OCI-LY1 (cell line): ENCODE measurements around the gene SSH2.

ENCODE experiments used
- H2AFZ ChIP-seq: fragments of 200-600 bp; sonication (generic), shearing (Covaris generic); 2 replicates; pipeline ENCODE4 v1.6.0; 2014; ENCODE audit warnings: antibody characterized with exemption, mild to moderate bottlenecking, low read length
- H3F3A ChIP-seq: fragments of 200-600 bp; sonication (generic), shearing (Covaris generic); 2 replicates; pipeline ENCODE4 v1.6.0; 2014; ENCODE audit warnings: mild to moderate bottlenecking, antibody characterized with exemption, low read length, moderate library complexity; ENCODE audit not compliant: insufficient read depth
- H3K27ac ChIP-seq: fragments of 200-600 bp; sonication (generic); 2 replicates; pipeline ENCODE4 v1.5.1; 2014; ENCODE audit warnings: low read length, mixed run types, mild to moderate bottlenecking, low read depth; ENCODE audit not compliant: poor library complexity, severe bottlenecking
- H3K27me3 ChIP-seq: fragments of 200-600 bp; sonication (generic); 2 replicates; pipeline ENCODE4 v1.6.0; 2014; ENCODE audit warnings: antibody characterized with exemption, mild to moderate bottlenecking, low read length, moderate library complexity; ENCODE audit not compliant: insufficient read depth
- H3K36me3 ChIP-seq: fragments of 200-600 bp; sonication (generic); 2 replicates; pipeline ENCODE4 v1.6.1; 2014; ENCODE audit warnings: mild to moderate bottlenecking, antibody characterized with exemption, low read length, moderate library complexity, mixed read lengths; ENCODE audit not compliant: insufficient read depth
- H3K4me1 ChIP-seq: fragments of 200-600 bp; sonication (generic); 2 replicates; pipeline ENCODE4 v1.5.1; 2014; ENCODE audit warnings: mild to moderate bottlenecking, low read length, moderate library complexity; ENCODE audit not compliant: insufficient read depth, severe bottlenecking
- H3K4me2 ChIP-seq: fragments of 200-600 bp; sonication (generic), shearing (Covaris generic); 2 replicates; pipeline ENCODE4 v1.6.1; 2014; ENCODE audit warnings: low read length
- H3K4me3 ChIP-seq: fragments of 200-600 bp; sonication (generic); 2 replicates; pipeline ENCODE4 v1.5.1; 2014; ENCODE audit warnings: low read length, low read depth, mild to moderate bottlenecking, mixed read lengths; ENCODE audit not compliant: poor library complexity, severe bottlenecking
- H3K79me2 ChIP-seq: fragments of 200-600 bp; shearing (Covaris generic); 2 replicates; pipeline ENCODE4 v1.6.1; 2016; ENCODE audit warnings: mixed run types, low read length, mixed read lengths; ENCODE audit not compliant: insufficient read depth
- H3K9ac ChIP-seq: fragments of 200-600 bp; sonication (generic), shearing (Covaris generic); 2 replicates; pipeline ENCODE4 v1.6.1; 2014; ENCODE audit warnings: mild to moderate bottlenecking, low read length, mixed read lengths
- H3K9me2 ChIP-seq: fragments of 200-600 bp; sonication (generic), shearing (Covaris generic); 2 replicates; pipeline ENCODE4 v1.6.1; 2014; ENCODE audit warnings: low read depth, mild to moderate bottlenecking, low read length, mixed read lengths
- H3K9me3 ChIP-seq: fragments of 200-600 bp; shearing (Covaris generic); 2 replicates; pipeline ENCODE4 v1.6.1; 2014; ENCODE audit warnings: low read length, mixed read lengths
- H4K20me1 ChIP-seq: fragments of 200-600 bp; sonication (generic), shearing (Covaris generic); 2 replicates; pipeline ENCODE4 v1.6.0; 2016; ENCODE audit warnings: mild to moderate bottlenecking, low read length; ENCODE audit not compliant: insufficient read depth
- CTCF ChIP-seq: fragments of 200-600 bp; sonication (generic), shearing (Covaris generic); IDR thresholded peaks from 2 replicates; pipeline ENCODE4 v1.5.1; 2017; ENCODE audit warnings: mild to moderate bottlenecking, antibody characterized with exemption, low read length, moderate library complexity, mixed read lengths
- EZH2 ChIP-seq: fragments of 200-600 bp; sonication (generic), shearing (Covaris generic); IDR thresholded peaks from 2 replicates; pipeline ENCODE4 v1.8.0; 2017; ENCODE audit warnings: borderline replicate concordance, mixed run types, mild to moderate bottlenecking, antibody characterized with exemption, low read length, moderate library complexity, mixed read lengths

The SSH2 gene

GRCh38 chr17:29747660-29748059 is 182.4 kb downstream of the SSH2 start:
- H3K27ac ChIP-seq, result peak overlapping the region; percentile 35

GRCh38 chr17:29746669-29747068 is 183.4 kb downstream of the SSH2 start:
- H3K79me2 ChIP-seq, result peaks cover 62% of the 10 kb centered on the region
- H3K9me3 ChIP-seq, result no peaks in the 10 kb centered on the region
- H3K9me2 ChIP-seq, result no peaks in the 10 kb centered on the region
- peaks cover 29% of the 10 kb centered on the region; the same call in 1 of the 2 replicates for H3K36me3 ChIP-seq
- no peak overlapping the region for H3K4me2 ChIP-seq
- TF ChIP-seq CTCF (no peak), EZH2 (no peak)
- H2AFZ ChIP-seq, result no peak overlapping the region
- peak overlapping the region; percentile 35 for H3K27ac ChIP-seq
- H3F3A ChIP-seq, result no peaks in the 10 kb centered on the region
- no peak overlapping the region for H3K4me3 ChIP-seq
- no peaks in the 10 kb centered on the region for H4K20me1 ChIP-seq
- H3K27me3 ChIP-seq, result no peaks in the 10 kb centered on the region
- no peak overlapping the region for H3K9ac ChIP-seq
- peaks cover 77% of the 10 kb centered on the region for H3K4me1 ChIP-seq

More at GRCh38 chr17:29747660-29748059, 182.4 kb downstream of the SSH2 start:
- Histone ChIP-seq H3K27me3 (no peaks in the 10 kb centered on the region), H3K79me2 (peaks cover 72% of the 10 kb centered on the region), H3K9me3 (no peaks in the 10 kb centered on the region), H3K9ac (no peak overlapping the region), H3K4me2 (no peak overlapping the region), H2AFZ (no peak overlapping the region), H3K4me1 (peaks cover 67% of the 10 kb centered on the region), H3F3A (no peaks in the 10 kb centered on the region), H3K4me3 (no peak overlapping the region), H4K20me1 (no peaks in the 10 kb centered on the region), H3K9me2 (no peaks in the 10 kb centered on the region), H3K36me3 (peaks cover 38% of the 10 kb centered on the region; the same call in 1 of the 2 replicates)
- TF ChIP-seq CTCF, result no peak
- no peak for TF ChIP-seq EZH2

GRCh38 chr17:29744121-29744520 is 185.9 kb downstream of the SSH2 start:
- H3K9me2 ChIP-seq, result no peaks in the 10 kb centered on the region
- no peak overlapping the region for H2AFZ ChIP-seq
- TF ChIP-seq EZH2 (no peak), CTCF (no peak)
- no peaks in the 10 kb centered on the region for H3F3A ChIP-seq
- no peaks in the 10 kb centered on the region for H3K9me3 ChIP-seq
- no peaks in the 10 kb centered on the region for H4K20me1 ChIP-seq
- H3K79me2 ChIP-seq, result peaks cover 51% of the 10 kb centered on the region
- no peaks in the 10 kb centered on the region for H3K27me3 ChIP-seq
- no peak overlapping the region; the same call in 1 of the 2 replicates for H3K4me2 ChIP-seq
- H3K27ac ChIP-seq, result peak overlapping the region; percentile 52
- H3K36me3 ChIP-seq, result peaks cover 23% of the 10 kb centered on the region; the same call in 1 of the 2 replicates
- H3K4me3 ChIP-seq, result no peak overlapping the region
- H3K9ac ChIP-seq, result no peak overlapping the region; the same call in 1 of the 2 replicates
- H3K4me1 ChIP-seq, result peaks cover 94% of the 10 kb centered on the region
